Parathyroid adenoma (tissue), 2 donors: ENCODE data around the gene ANGPT4.

Source experiments
- H2AFZ ChIP-seq: fragments of 300-600 bp; sonication (generic); one replicate; pipeline ENCODE4 v1.7.0; 2017; ENCODE audit warnings: antibody characterized with exemption, mild to moderate bottlenecking
- H3K27ac ChIP-seq: fragments of 300-600 bp; sonication (generic); one replicate; pipeline ENCODE4 v1.7.0; 2017
- H3K27me3 ChIP-seq: fragments of 300-600 bp; sonication (generic); one replicate; pipeline ENCODE4 v1.7.0; 2017; ENCODE audit warnings: low read length; ENCODE audit not compliant: control insufficient read depth, insufficient read depth
- H3K36me3 ChIP-seq: fragments of 300-600 bp; sonication (generic); one replicate; pipeline ENCODE4 v1.7.0; 2017; ENCODE audit warnings: low read length; ENCODE audit not compliant: control insufficient read depth, insufficient read depth
- H3K4me1 ChIP-seq: fragments of 300-600 bp; sonication (generic); one replicate; pipeline ENCODE4 v1.7.0; 2017; ENCODE audit warnings: control low read depth
- H3K4me2 ChIP-seq: fragments of 300-600 bp; sonication (generic); one replicate; pipeline ENCODE4 v1.7.0; 2017; ENCODE audit warnings: low read length
- H3K4me3 ChIP-seq: fragments of 300-600 bp; sonication (generic); one replicate; pipeline ENCODE4 v1.7.0; 2017; ENCODE audit warnings: low read depth, low read length
- H3K79me2 ChIP-seq: fragments of 300-600 bp; sonication (generic); one replicate; pipeline ENCODE4 v1.7.0; 2017; ENCODE audit warnings: control low read depth
- H3K9ac ChIP-seq: fragments of 300-600 bp; sonication (generic); one replicate; pipeline ENCODE4 v1.7.0; 2017; ENCODE audit warnings: mild to moderate bottlenecking
- H3K9me3 ChIP-seq: fragments of 300-600 bp; sonication (generic); one replicate; pipeline ENCODE4 v1.7.0; 2017; ENCODE audit warnings: low read length; ENCODE audit not compliant: control insufficient read depth
- TF ChIP-seq, protein P1 (sequence below): fragments of 300-600 bp; sonication (generic); IDR thresholded peaks from one replicate; pipeline ENCODE4 v1.7.0; 2017; ENCODE audit warnings: antibody characterized with exemption, mild to moderate bottlenecking
- donor health status: primary hyperparathyroidism.

Gene ANGPT4

GRCh38 chr20:826695-827323, 89.3 kb downstream of the ANGPT4 start:
- Histone ChIP-seq H3K36me3 (no peaks in the 10 kb centered on the region), H3K27me3 (no peaks in the 10 kb centered on the region), H3K4me2 (no peak overlapping the region), H3K9ac (no peak overlapping the region), H3K4me1 (peaks cover 20% of the 10 kb centered on the region), H3K9me3 (no peaks in the 10 kb centered on the region), H3K4me3 (no peak overlapping the region), H3K79me2 (no peaks in the 10 kb centered on the region), H2AFZ (no peak overlapping the region), H3K27ac (no peak overlapping the region)
- TF ChIP-seq, protein P1, sequence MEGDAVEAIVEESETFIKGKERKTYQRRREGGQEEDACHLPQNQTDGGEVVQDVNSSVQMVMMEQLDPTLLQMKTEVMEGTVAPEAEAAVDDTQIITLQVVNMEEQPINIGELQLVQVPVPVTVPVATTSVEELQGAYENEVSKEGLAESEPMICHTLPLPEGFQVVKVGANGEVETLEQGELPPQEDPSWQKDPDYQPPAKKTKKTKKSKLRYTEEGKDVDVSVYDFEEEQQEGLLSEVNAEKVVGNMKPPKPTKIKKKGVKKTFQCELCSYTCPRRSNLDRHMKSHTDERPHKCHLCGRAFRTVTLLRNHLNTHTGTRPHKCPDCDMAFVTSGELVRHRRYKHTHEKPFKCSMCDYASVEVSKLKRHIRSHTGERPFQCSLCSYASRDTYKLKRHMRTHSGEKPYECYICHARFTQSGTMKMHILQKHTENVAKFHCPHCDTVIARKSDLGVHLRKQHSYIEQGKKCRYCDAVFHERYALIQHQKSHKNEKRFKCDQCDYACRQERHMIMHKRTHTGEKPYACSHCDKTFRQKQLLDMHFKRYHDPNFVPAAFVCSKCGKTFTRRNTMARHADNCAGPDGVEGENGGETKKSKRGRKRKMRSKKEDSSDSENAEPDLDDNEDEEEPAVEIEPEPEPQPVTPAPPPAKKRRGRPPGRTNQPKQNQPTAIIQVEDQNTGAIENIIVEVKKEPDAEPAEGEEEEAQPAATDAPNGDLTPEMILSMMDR = no peak

- Histone ChIP-seq H3K27me3 (no peaks in the 10 kb centered on the region), H3K36me3 (no peaks in the 10 kb centered on the region), H3K9ac (no peak overlapping the region), H3K4me3 (no peak overlapping the region), H3K27ac (no peak overlapping the region), H3K79me2 (no peaks in the 10 kb centered on the region), H3K9me3 (no peaks in the 10 kb centered on the region), H3K4me1 (peaks cover 24% of the 10 kb centered on the region), H3K4me2 (no peak overlapping the region), H2AFZ (no peak overlapping the region)
- TF ChIP-seq, protein P1 = no peak
Observed at GRCh38 chr20:825710-826421, 90.3 kb downstream of the ANGPT4 start.

DNA sequence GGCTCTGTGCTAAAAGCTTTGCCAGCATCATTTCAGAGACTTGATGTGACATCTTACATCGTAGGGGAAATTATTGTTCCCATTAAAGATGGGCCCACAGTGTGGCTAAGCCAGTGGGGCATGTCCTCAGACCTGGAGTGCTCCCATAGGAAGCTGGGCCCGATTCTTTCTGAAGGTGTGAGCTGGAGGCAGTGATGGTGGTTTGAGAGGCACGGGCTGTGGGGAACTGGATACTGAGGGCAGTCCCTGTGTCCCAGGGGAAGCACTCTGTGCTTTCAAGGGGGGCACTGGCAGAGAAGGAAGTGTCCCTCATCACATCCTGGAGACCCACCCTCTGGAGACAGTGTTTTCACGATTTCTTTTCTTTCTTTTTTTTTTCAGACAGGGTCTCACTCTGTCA, 91.2 kb downstream of the ANGPT4 start:
- H3K36me3 ChIP-seq = no peaks in the 10 kb centered on the region
- no peak overlapping the region for H3K27ac ChIP-seq
- H3K4me2 ChIP-seq = no peak overlapping the region
- TF ChIP-seq, protein P1 = no peak
- H2AFZ ChIP-seq = peak overlapping the region; percentile 10
- H3K27me3 ChIP-seq = no peaks in the 10 kb centered on the region
- no peak overlapping the region for H3K9ac ChIP-seq
- no peak overlapping the region for H3K4me3 ChIP-seq
- H3K4me1 ChIP-seq = peaks cover 30% of the 10 kb centered on the region
- no peaks in the 10 kb centered on the region for H3K9me3 ChIP-seq
- no peaks in the 10 kb centered on the region for H3K79me2 ChIP-seq

GRCh38 chr20:824490-824889, 91.6 kb downstream of the ANGPT4 start:
- Histone ChIP-seq H3K4me1 (peaks cover 26% of the 10 kb centered on the region), H3K4me2 (no peak overlapping the region), H3K9ac (no peak overlapping the region), H2AFZ (no peak overlapping the region), H3K79me2 (no peaks in the 10 kb centered on the region), H3K27me3 (no peaks in the 10 kb centered on the region), H3K9me3 (no peaks in the 10 kb centered on the region), H3K4me3 (no peak overlapping the region), H3K36me3 (no peaks in the 10 kb centered on the region), H3K27ac (no peak overlapping the region)
- TF ChIP-seq, protein P1 = no peak

- Histone ChIP-seq H2AFZ (no peak overlapping the region), H3K9ac (no peak overlapping the region), H3K36me3 (no peaks in the 10 kb centered on the region), H3K9me3 (no peaks in the 10 kb centered on the region), H3K27me3 (no peaks in the 10 kb centered on the region), H3K4me1 (peaks cover 21% of the 10 kb centered on the region), H3K79me2 (no peaks in the 10 kb centered on the region), H3K4me3 (no peak overlapping the region), H3K27ac (no peak overlapping the region), H3K4me2 (no peak overlapping the region)
- TF ChIP-seq, protein P1 = no peak
Observed at GRCh38 chr20:823574-823902, 92.6 kb downstream of the ANGPT4 start.
